K562 (cell line): ENCODE results near the gene ZNF74. TPM values are rescaled to one million over a fixed set of nuclear protein-coding genes. Genes with fewer than 3 reads are reported as not detected.

Experiments
- ELF1 ChIP-seq: fragments of 200-800 bp; sonication (Bioruptor generic); IDR thresholded peaks from 2 replicates; pipeline ENCODE4 v1.6.1; 2016; ENCODE audit warnings: missing genetic modification characterization, missing compliant biosample characterization
- FOXA1 ChIP-seq: fragments of 450-650 bp; IDR thresholded peaks from 2 replicates; pipeline ENCODE4 v1.6.1; 2016; ENCODE audit warnings: mild to moderate bottlenecking, borderline replicate concordance
- FOXP1 ChIP-seq: sonication (generic); formaldehyde crosslinking; IDR thresholded peaks from 2 replicates; pipeline ENCODE4 v1.8.0; 2022; ENCODE audit warnings: mild to moderate bottlenecking, missing genetic modification reagents
- NCOA2 ChIP-seq, 2 experiments: fragments of 450-650 bp; IDR thresholded peaks; 2 replicates each; pipeline ENCODE4 v1.6.1; 2018; ENCODE audit warnings: mild to moderate bottlenecking in 2 of 2, moderate library complexity in 1 of 2; ENCODE audit not compliant: partially characterized antibody in 2 of 2
- PCBP2 ChIP-seq: fragments of 200-400 bp; formaldehyde crosslinking; IDR thresholded peaks from 2 replicates; pipeline ENCODE4 v1.6.1; 2018; ENCODE audit warnings: low read length, low read depth, mild to moderate bottlenecking, moderate library complexity; ENCODE audit not compliant: poor library complexity, severe bottlenecking
- PHF21A ChIP-seq: fragments of 450-650 bp; IDR thresholded peaks from 2 replicates; pipeline ENCODE4 v1.6.1; 2017; ENCODE audit warnings: low read depth, borderline replicate concordance
- PRPF4 ChIP-seq: fragments of 200-400 bp; formaldehyde crosslinking; IDR thresholded peaks from one replicate; pipeline ENCODE4 v1.6.1; 2017; ENCODE audit warnings: low read length, low read depth, mild to moderate bottlenecking; ENCODE audit not compliant: insufficient read depth, poor library complexity, severe bottlenecking
- RBM14 ChIP-seq: fragments of 200-400 bp; formaldehyde crosslinking; IDR thresholded peaks from 2 replicates; pipeline ENCODE4 v1.6.1; 2018; ENCODE audit warnings: low read depth, mild to moderate bottlenecking, low read length, moderate library complexity, borderline replicate concordance; ENCODE audit not compliant: insufficient read depth
- SLC30A9 ChIP-seq: fragments of 250-450 bp; sonication (Bioruptor Pico); IDR thresholded peaks from 2 replicates; pipeline ENCODE4 v1.8.0; 2022; ENCODE audit warnings: mild to moderate bottlenecking, moderate library complexity
- SOX6 ChIP-seq: fragments of 450-650 bp; IDR thresholded peaks from 2 replicates; pipeline ENCODE4 v1.6.1; 2014; ENCODE audit warnings: mild to moderate bottlenecking
- U2AF2 ChIP-seq: fragments of 200-400 bp; formaldehyde crosslinking; optimal IDR thresholded peaks from 2 replicates; pipeline ENCODE3; 2017; ENCODE audit warnings: low read depth, mild to moderate bottlenecking, low read length
- ZC3H11A ChIP-seq: IDR thresholded peaks from 2 replicates; pipeline ENCODE4 v1.6.1; 2012; ENCODE audit warnings: low read depth, low read length, improper control_type of control experiment
- ZNF174 ChIP-seq: fragments of 250-450 bp; sonication (Bioruptor Pico); IDR thresholded peaks from 2 replicates; pipeline ENCODE4 v1.4.0; 2020; ENCODE audit warnings: mild to moderate bottlenecking
- ZNF384 ChIP-seq: IDR thresholded peaks from 2 replicates; pipeline ENCODE4 v1.6.1; 2012; ENCODE audit warnings: low read depth, low read length, improper control_type of control experiment
- ZNF444 ChIP-seq: fragments of 250-450 bp; sonication (Bioruptor Pico); IDR thresholded peaks from 2 replicates; pipeline ENCODE4 v1.4.0; 2020; ENCODE audit warnings: mild to moderate bottlenecking, moderate library complexity
- polyA plus RNA-seq, 8 experiments: library from polyadenylated mRNA; depleted of rRNA in 4 of 8; stranded (reverse) in 5 of 8; unstranded in 3 of 8; fragments of >200 nt; fragmentation: Nextera tagmentation in 2 of 8; fragmentation: Illumina TruSeq in 1 of 8; extraction: Ambion mirVana in 2 of 8; extraction: Trizol in 1 of 8; gene quantifications; 2 replicates each; pipeline versions ENCODE4 v1.2.1 to v1.2.3, GENCODE V29; 2011 to 2014; ENCODE audit warnings: inconsistent platforms in 1 of 8, missing spikeins in 1 of 8
- total RNA-seq, 7 experiments: library from RNA; depleted of rRNA in 6 of 7; stranded (reverse); fragments of >200 nt in 6 of 7; fragmentation: Illumina TruSeq in 2 of 7; extraction: Trizol in 2 of 7; gene quantifications; 2 replicates each; pipeline versions ENCODE4 v1.2.1 to v1.2.3, GENCODE V29; 2011 to 2021; ENCODE audit warnings: low replicate concordance in 1 of 7
- TF ChIP-seq, protein P1 (sequence below), 2 experiments: fragments of 450-650 bp in 1 of 2; IDR thresholded peaks; 2 replicates each; pipeline ENCODE4 v1.6.1; 2011 to 2017; ENCODE audit warnings: low read depth in 2 of 2, antibody characterized with exemption in 1 of 2, borderline replicate concordance in 1 of 2, low read length in 1 of 2, mild to moderate bottlenecking in 1 of 2, mixed read lengths in 1 of 2; ENCODE audit not compliant: control insufficient read depth in 1 of 2
- TF ChIP-seq, protein P2 (sequence below): fragments of 250-450 bp; sonication (Bioruptor Pico); IDR thresholded peaks from 2 replicates; pipeline ENCODE4 v1.9.0; 2021; ENCODE audit warnings: mild to moderate bottlenecking
- TF ChIP-seq, protein P3 (sequence below), 2 experiments: fragments of 150-350 bp in 1 of 2; IDR thresholded peaks; 2 replicates each; pipeline ENCODE4 v1.6.1; 2012 to 2016; ENCODE audit warnings: low read depth in 2 of 2, low read length in 2 of 2, mild to moderate bottlenecking in 1 of 2, moderate library complexity in 1 of 2
- TF ChIP-seq, protein P4 (sequence below): sonication (generic); formaldehyde crosslinking; IDR thresholded peaks from 2 replicates; pipeline ENCODE4 v1.8.0; 2022; ENCODE audit warnings: missing genetic modification reagents, mild to moderate bottlenecking, borderline replicate concordance
- TF ChIP-seq, protein P5 (sequence below): sonication (generic); formaldehyde crosslinking; IDR thresholded peaks from 2 replicates; pipeline ENCODE4 v1.8.0; 2022; ENCODE audit warnings: mild to moderate bottlenecking, missing genetic modification reagents

ZNF74 gene
- total and polyA plus RNA-seq, 9 of the 15 experiments (the other 6 are each of a cell fraction or from before 2014, with no cell fraction given), result 2.4 to 53.5 (median 31.5) TPM

DNA sequence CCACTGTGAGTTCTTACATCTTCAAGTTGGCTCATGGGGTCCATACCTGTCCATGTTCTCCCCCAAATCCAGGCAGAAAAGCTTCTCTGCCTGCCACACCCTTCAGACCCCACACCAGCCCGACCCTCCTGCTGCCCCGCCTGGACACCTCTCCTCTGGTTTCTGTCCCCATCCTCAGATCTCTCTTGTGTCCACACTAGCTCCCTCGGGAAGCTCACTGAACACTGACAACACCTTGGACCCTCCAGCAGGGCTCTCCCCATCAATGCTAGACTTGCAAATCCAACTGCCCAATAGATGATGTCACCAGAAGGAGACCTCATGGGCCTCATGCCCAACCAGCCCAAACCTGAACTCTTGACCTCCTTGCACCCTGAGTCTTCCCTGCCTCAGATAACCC is 40.8 kb downstream of the ZNF74 start (continued):
- no peak for TF ChIP-seq PRPF4
- TF ChIP-seq ZNF174 (CRISPR knock-in tag), result no peak
- TF ChIP-seq SOX6, result no peak
- no peak for TF ChIP-seq ZNF384
- TF ChIP-seq FOXP1 (CRISPR knock-in tag), result 0 out of 2 replicates have a peak, but pooled peaks have one; percentile 10
- TF ChIP-seq, protein P1, sequence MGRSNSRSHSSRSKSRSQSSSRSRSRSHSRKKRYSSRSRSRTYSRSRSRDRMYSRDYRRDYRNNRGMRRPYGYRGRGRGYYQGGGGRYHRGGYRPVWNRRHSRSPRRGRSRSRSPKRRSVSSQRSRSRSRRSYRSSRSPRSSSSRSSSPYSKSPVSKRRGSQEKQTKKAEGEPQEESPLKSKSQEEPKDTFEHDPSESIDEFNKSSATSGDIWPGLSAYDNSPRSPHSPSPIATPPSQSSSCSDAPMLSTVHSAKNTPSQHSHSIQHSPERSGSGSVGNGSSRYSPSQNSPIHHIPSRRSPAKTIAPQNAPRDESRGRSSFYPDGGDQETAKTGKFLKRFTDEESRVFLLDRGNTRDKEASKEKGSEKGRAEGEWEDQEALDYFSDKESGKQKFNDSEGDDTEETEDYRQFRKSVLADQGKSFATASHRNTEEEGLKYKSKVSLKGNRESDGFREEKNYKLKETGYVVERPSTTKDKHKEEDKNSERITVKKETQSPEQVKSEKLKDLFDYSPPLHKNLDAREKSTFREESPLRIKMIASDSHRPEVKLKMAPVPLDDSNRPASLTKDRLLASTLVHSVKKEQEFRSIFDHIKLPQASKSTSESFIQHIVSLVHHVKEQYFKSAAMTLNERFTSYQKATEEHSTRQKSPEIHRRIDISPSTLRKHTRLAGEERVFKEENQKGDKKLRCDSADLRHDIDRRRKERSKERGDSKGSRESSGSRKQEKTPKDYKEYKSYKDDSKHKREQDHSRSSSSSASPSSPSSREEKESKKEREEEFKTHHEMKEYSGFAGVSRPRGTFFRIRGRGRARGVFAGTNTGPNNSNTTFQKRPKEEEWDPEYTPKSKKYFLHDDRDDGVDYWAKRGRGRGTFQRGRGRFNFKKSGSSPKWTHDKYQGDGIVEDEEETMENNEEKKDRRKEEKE (IDR thresholded peaks at IDR 0.05; ENCODE audit: borderline replicate concordance in 1 of 2, control insufficient read depth in 1 of 2, low read depth in 2 of 2, low read length in 1 of 2), result no peak
- no peak for TF ChIP-seq FOXA1
- no peak for TF ChIP-seq ZNF444
- no peak for TF ChIP-seq RBM14
- no peak for TF ChIP-seq ELF1 (tag)
- TF ChIP-seq, protein P2, sequence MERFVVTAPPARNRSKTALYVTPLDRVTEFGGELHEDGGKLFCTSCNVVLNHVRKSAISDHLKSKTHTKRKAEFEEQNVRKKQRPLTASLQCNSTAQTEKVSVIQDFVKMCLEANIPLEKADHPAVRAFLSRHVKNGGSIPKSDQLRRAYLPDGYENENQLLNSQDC (CRISPR knock-in tag), result no peak
- TF ChIP-seq PHF21A, result no peak
- TF ChIP-seq U2AF2, result no peak
- no peak for TF ChIP-seq SLC30A9 (CRISPR knock-in tag)
- TF ChIP-seq ZC3H11A, result no peak
- TF ChIP-seq, protein P3, sequence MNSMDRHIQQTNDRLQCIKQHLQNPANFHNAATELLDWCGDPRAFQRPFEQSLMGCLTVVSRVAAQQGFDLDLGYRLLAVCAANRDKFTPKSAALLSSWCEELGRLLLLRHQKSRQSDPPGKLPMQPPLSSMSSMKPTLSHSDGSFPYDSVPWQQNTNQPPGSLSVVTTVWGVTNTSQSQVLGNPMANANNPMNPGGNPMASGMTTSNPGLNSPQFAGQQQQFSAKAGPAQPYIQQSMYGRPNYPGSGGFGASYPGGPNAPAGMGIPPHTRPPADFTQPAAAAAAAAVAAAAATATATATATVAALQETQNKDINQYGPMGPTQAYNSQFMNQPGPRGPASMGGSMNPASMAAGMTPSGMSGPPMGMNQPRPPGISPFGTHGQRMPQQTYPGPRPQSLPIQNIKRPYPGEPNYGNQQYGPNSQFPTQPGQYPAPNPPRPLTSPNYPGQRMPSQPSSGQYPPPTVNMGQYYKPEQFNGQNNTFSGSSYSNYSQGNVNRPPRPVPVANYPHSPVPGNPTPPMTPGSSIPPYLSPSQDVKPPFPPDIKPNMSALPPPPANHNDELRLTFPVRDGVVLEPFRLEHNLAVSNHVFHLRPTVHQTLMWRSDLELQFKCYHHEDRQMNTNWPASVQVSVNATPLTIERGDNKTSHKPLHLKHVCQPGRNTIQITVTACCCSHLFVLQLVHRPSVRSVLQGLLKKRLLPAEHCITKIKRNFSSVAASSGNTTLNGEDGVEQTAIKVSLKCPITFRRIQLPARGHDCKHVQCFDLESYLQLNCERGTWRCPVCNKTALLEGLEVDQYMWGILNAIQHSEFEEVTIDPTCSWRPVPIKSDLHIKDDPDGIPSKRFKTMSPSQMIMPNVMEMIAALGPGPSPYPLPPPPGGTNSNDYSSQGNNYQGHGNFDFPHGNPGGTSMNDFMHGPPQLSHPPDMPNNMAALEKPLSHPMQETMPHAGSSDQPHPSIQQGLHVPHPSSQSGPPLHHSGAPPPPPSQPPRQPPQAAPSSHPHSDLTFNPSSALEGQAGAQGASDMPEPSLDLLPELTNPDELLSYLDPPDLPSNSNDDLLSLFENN (IDR thresholded peaks at IDR 0.05; ENCODE audit: low read depth in 2 of 2, low read length in 2 of 2), result no peak
- no peak for TF ChIP-seq PCBP2
- TF ChIP-seq, protein P4, sequence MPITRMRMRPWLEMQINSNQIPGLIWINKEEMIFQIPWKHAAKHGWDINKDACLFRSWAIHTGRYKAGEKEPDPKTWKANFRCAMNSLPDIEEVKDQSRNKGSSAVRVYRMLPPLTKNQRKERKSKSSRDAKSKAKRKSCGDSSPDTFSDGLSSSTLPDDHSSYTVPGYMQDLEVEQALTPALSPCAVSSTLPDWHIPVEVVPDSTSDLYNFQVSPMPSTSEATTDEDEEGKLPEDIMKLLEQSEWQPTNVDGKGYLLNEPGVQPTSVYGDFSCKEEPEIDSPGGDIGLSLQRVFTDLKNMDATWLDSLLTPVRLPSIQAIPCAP (CRISPR knock-in tag), result no peak
- TF ChIP-seq NCOA2 (IDR thresholded peaks at IDR 0.05; ENCODE audit: partially characterized antibody in 2 of 2), result no peak
- TF ChIP-seq, protein P5, sequence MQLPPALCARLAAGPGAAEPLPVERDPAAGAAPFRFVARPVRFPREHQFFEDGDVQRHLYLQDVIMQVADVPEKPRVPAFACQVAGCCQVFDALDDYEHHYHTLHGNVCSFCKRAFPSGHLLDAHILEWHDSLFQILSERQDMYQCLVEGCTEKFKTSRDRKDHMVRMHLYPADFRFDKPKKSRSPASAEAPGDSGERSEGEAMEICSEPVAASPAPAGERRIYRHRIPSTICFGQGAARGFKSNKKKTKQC (CRISPR knock-in tag), result no peak
